Measurements from ENCODE around the gene ZNF462.

The ZNF462 gene

DNA sequence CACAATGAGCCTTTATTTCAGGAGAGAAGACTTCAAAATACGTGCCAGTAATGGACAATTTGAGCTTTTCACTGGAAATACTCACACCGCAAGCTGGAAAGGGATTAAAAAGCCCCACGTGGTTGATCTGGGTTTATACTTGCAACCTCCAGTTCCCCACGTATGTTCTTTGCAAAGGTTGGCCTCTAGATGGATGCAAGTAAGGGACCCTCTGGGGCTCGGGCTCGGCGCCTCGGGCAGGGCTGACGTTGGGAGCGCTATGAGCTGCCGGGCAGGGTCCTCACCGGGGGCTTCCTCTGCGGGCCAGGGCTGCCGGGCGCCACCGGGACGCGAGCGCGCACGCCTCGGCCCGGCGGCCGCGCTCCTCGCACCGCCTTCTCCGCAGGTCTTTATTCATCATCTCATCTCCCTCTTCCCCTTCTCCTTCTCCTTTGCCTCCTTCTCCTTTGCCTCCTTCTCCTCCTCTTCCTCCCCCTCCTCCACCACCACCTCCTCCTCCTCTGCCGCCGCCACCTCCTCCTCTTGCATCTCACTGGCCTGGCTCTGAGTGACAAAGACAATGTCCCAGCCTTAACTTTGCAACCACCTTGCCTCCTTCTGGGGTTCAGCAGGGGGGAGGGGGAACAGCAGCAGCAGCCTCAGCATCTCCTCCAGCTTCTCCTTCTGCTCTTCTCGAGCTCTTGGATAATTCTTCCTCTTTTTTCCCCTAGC lies 701 bp upstream of the ZNF462 start:
- DNase-seq (ENCODE audit: low spot score): no peak

GRCh38 chr9:106864373-106865143 lies 1.6 kb downstream of the ZNF462 start:
- no peak for DNase-seq (ENCODE audit: low spot score)

DNA sequence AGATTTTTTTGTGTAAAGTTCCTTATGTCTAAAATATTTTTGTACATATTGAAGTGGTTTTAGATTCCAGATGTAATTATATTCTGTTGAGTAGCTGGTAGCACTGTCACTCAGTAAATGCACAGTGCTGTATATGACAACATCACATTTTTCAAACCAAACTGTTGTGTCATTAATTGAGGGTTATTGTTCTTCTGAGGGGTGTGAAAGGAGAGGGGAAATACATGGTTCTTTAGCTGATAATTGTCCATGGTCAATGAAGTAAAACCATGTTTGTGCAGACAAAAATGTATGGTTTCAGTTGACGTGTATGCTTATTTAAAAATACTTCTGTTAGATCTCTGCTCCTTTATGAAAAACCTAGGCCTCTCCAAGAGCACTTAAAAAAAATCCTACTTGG lies 3.3 kb downstream of the ZNF462 start:
- DNase-seq (ENCODE audit: low spot score): no peak

- DNase-seq (ENCODE audit: low spot score): no peak
Measured at GRCh38 chr9:106867286-106867685, 4.3 kb downstream of the ZNF462 start.

DNA sequence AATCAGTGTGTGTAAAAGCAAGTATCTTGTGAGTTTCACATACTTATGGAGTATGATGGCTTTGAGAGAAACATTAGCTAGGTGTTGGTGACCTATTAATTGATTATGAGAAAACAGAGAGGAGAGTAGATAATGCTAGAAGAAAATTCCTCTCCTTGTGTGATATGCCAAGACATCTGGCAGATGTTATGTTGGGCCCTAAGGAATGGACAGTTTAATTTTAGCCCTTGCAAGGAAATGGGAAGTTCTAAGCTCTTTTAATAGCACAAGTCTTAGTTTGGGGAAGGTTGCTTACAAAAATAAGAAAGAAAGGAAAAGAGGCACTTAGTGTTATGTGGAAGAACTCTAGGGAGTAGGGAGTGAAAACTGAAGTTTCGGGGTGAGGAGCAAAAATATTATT lies 5.1 kb downstream of the ZNF462 start:
- DNase-seq (ENCODE audit: low spot score): no peak

DNA sequence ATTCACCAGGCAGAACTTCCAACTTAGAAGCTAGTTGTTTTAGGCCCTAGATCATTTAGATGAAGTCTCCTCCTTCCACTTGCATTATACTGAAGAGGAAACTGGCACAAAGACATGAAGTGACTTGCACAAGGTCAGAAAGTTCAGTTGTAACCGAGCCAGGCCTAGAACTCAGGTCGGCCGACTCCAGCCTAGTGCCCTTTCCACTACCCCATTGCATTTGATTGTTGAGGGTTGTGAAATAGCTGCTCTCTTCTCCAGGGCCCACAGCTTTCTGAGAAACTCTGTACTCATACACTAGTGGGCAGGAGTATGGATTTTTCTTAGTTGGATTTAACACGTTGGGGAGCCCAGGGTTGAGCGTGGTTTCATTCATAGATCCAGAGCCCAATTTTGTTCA lies 5.6 kb downstream of the ZNF462 start:
- DNase-seq (ENCODE audit: low spot score): no peak

- no peak for DNase-seq (ENCODE audit: low spot score)
Measured at GRCh38 chr9:106869028-106869427, 6.1 kb downstream of the ZNF462 start.

DNA sequence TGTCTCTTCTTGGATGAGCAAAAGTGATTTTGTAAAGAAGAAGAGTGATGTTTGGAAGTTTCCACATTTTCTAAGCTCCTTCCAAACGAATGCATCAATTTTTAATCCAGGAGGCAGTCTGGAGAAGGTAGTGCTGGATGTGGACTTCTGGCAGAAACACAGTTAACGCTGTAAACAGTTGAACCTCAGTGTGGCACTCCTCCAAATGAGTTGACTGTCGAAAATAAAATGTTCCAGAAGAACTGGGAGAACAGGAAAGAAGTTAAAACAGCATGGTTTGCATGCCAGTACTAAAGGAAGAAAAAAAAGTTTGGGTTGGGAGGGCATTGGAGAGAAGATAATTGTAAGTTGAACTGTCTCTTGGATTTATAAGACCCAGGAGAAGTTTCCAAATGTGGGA lies 6.5 kb downstream of the ZNF462 start:
- DNase-seq (ENCODE audit: low spot score): no peak

GRCh38 chr9:106872641-106873040 lies 9.7 kb downstream of the ZNF462 start:
- DNase-seq (ENCODE audit: low spot score): no peak

- no peak for DNase-seq (ENCODE audit: low spot score)
Measured at GRCh38 chr9:106874031-106874430, 11.1 kb downstream of the ZNF462 start.

DNA sequence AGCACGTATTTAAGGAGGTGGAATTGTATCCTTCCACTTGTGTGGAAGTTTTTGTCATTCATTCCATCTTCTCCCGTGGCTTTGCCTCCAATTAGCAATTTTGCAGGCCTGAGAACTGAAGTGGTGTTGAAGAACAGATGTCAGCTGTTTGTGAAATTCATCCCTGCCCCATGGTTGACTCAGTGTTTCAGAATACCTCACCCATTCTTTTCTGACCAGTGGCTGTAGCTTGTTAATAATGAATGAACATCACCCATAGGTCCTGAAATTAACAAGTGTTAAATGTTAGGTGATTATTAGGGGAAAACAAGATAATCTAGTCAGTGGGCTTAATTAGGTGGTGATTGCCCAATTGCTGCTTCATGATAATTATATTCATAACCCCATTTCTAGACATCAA lies 11.7 kb downstream of the ZNF462 start:
- no peak for DNase-seq (ENCODE audit: low spot score)

- DNase-seq (ENCODE audit: low spot score): no peak
Measured at GRCh38 chr9:106875529-106875928, 12.6 kb downstream of the ZNF462 start.

GRCh38 chr9:106877345-106877744 lies 14.4 kb downstream of the ZNF462 start:
- no peak for DNase-seq (ENCODE audit: low spot score)

- DNase-seq (ENCODE audit: low spot score): no peak
Measured at GRCh38 chr9:106878081-106878837, 15.3 kb downstream of the ZNF462 start.

- DNase-seq (ENCODE audit: low spot score): no peak
Measured at GRCh38 chr9:106878934-106879333, 16.0 kb downstream of the ZNF462 start.

GRCh38 chr9:106879439-106879882 lies 16.5 kb downstream of the ZNF462 start:
- no peak for DNase-seq (ENCODE audit: low spot score)

DNA sequence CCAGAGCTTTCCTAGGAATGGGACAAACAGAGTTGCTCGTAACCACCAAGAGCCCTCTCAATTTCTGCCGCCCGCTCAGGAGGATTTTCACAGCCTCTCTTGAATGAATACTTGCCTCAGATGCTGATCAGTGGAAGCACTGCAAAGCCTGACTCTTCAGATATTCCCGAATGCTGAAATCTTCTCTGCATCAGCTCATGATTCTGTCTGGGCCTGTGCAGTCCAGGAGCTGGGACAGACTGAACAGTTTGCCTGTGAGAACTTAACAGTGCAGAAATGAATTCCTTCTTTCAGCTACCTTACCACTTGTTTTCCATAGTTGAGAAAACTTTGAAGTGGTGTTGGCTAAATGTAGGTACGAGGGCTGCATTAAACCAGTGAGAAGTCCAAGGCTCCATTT lies 17.1 kb downstream of the ZNF462 start:
- no peak for DNase-seq (ENCODE audit: low spot score)

- no peak for DNase-seq (ENCODE audit: low spot score)
Measured at GRCh38 chr9:106880863-106881262, 17.9 kb downstream of the ZNF462 start.

DNA sequence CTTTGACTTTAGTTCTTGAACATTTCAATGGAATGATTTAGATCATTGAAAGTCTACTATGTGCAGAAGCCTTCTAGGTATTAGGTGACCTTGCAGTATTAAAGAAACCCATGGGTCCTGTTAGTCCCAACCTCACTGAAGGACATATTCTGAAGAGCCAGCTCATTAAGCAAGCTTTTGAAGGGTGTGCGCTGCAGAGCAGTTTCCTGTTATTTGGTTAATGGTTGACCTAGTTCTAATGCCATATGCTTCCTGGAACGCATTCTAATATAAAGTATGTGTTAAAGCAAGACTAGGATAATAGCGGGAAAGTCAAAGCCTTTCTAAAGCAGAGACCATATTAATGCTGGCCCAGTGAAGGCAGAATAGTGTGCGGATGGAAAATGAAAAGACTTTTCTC lies 20.1 kb downstream of the ZNF462 start:
- DNase-seq (ENCODE audit: low spot score): no peak

- DNase-seq (ENCODE audit: low spot score): no peak
Measured at GRCh38 chr9:106883626-106884190, 20.7 kb downstream of the ZNF462 start.

DNA sequence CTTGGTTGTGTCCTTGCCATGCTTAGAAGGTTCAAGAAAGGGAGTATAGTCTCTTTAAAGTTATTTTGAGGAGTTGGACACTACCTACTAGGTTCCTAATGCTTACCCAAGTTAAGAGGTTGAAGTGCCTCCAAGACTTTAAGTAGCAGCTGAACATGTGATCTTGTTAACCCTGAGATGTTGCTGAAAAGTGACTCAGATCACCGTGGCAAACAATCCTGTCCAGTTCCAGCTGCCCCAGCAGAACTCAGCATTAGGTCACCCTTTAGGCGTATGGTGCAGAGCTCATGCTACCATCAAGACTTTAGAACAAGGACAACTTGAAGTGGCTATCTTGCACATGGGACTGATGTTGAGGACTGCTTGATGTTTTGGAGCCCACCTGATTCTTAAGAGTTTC lies 22.5 kb downstream of the ZNF462 start:
- DNase-seq (ENCODE audit: low spot score): no peak
